Measurements from ENCODE around the gene GPATCH1.
A peak's percentile ranks its signal among the peaks of the same experiment; 100 is the strongest.
"Not testable (repeated sequence)": the region's sequence is repeated elsewhere in the genome, so short reads cannot be mapped to it uniquely, and the experiment has no call there.

The GPATCH1 gene

GRCh38 chr19:33080761-33081681, at the start of gene GPATCH1:
TSS of gene GPATCH1 (plus strand) at chr19:33081181. CDS start at chr19:33081194, 13 bp downstream.
- DNase-seq = peak; percentile 87

GRCh38 chr19:33032218-33032781, 48.7 kb upstream of the GPATCH1 start:
- DNase-seq = no peak

GRCh38 chr19:33035461-33035860, 45.5 kb upstream of the GPATCH1 start:
- no peak for DNase-seq

GRCh38 chr19:33036370-33037167, 44.4 kb upstream of the GPATCH1 start:
- DNase-seq = not testable (repeated sequence)

- DNase-seq = not testable (repeated sequence)
These were observed 43.6 kb upstream of the GPATCH1 start for GRCh38 chr19:33037168-33038025.

- no peak for DNase-seq
These were observed 41.8 kb upstream of the GPATCH1 start for GRCh38 chr19:33039108-33039599.

- no peak for DNase-seq
These were observed 41.2 kb upstream of the GPATCH1 start for GRCh38 chr19:33039815-33040214.

- DNase-seq = peak; percentile 11
These were observed 39.8 kb upstream of the GPATCH1 start for GRCh38 chr19:33040994-33041827.

GRCh38 chr19:33041828-33042160, 39.2 kb upstream of the GPATCH1 start:
- not testable (repeated sequence) for DNase-seq

GRCh38 chr19:33047422-33047821, 33.6 kb upstream of the GPATCH1 start:
- DNase-seq = no peak

GRCh38 chr19:33048806-33049676, 31.9 kb upstream of the GPATCH1 start:
- no peak for DNase-seq

GRCh38 chr19:33050110-33050509, 30.9 kb upstream of the GPATCH1 start:
- DNase-seq = no peak

- peak; percentile 7 for DNase-seq
These were observed 28.5 kb upstream of the GPATCH1 start for GRCh38 chr19:33052352-33052972.

- DNase-seq = no peak
These were observed 26.4 kb upstream of the GPATCH1 start for GRCh38 chr19:33054623-33055022.

GRCh38 chr19:33055718-33056117, 25.3 kb upstream of the GPATCH1 start:
- DNase-seq = no peak

GRCh38 chr19:33060586-33060985, 20.4 kb upstream of the GPATCH1 start:
- DNase-seq = no peak

GRCh38 chr19:33062902-33063301, 18.1 kb upstream of the GPATCH1 start:
- DNase-seq = no peak

- peak; percentile 12 for DNase-seq
These were observed 17.6 kb upstream of the GPATCH1 start for GRCh38 chr19:33063356-33063752.

GRCh38 chr19:33063753-33064457, 17.1 kb upstream of the GPATCH1 start:
- no peak for DNase-seq

Measured in fibroblast of skin of right biceps (primary cell).